MCF 10A (cell line): ENCODE measurements around the gene SMPD1. TPM values are rescaled to one million over a fixed set of nuclear protein-coding genes. Genes with fewer than 3 reads are reported as not detected.

Source experiments
- BruUV-seq: library from RNA; stranded (reverse); fragments of 400-500 nt; replicated peaks from 2 replicates; lab custom pipeline; 2021; lab: Mats Ljungman, UMichigan
- CTCF ChIA-PET: fragments of 300-600 bp; sonication (Branson Sonifier 250); formaldehyde crosslinking; extraction: SDS; loops from one replicate; lab custom pipeline; 2021; ENCODE audit warnings: antibody characterized with exemption, inconsistent platforms; lab: Yijun Ruan, JAX
- POLR2A ChIA-PET: fragments of 300-600, 350-650 bp; sonication (Branson Sonifier 250); formaldehyde crosslinking; extraction: SDS; loops from one replicate; lab custom pipeline; 2020; ENCODE audit warnings: antibody characterized with exemption, inconsistent platforms; lab: Yijun Ruan, JAX
- DNase-seq: peaks from one replicate; pipeline ENCODE4 v3.0.0-alpha.2; 2018; ENCODE audit not compliant: unreplicated experiment
- H3K27ac Mint-ChIP-seq: one replicate; pipeline ENCODE4 v1.8.0; 2022; ENCODE audit warnings: mild to moderate bottlenecking, low read depth, mixed read lengths; ENCODE audit not compliant: unreplicated experiment
- H3K27me3 Mint-ChIP-seq: one replicate; pipeline ENCODE4 v1.8.0; 2022; ENCODE audit warnings: mixed read lengths; ENCODE audit not compliant: insufficient read depth, unreplicated experiment
- H3K36me3 Mint-ChIP-seq: one replicate; pipeline ENCODE4 v1.8.0; 2022; ENCODE audit warnings: mild to moderate bottlenecking, moderate library complexity, mixed read lengths; ENCODE audit not compliant: insufficient read depth, unreplicated experiment
- H3K4me1 Mint-ChIP-seq: one replicate; pipeline ENCODE4 v1.8.0; 2022; ENCODE audit warnings: mixed read lengths; ENCODE audit not compliant: insufficient read depth, unreplicated experiment
- H3K4me3 Mint-ChIP-seq: one replicate; pipeline ENCODE4 v1.8.0; 2022; ENCODE audit warnings: mild to moderate bottlenecking, moderate library complexity, mixed read lengths; ENCODE audit not compliant: unreplicated experiment
- H3K9me3 Mint-ChIP-seq: one replicate; pipeline ENCODE4 v1.8.0; 2022; ENCODE audit warnings: mixed read lengths; ENCODE audit not compliant: unreplicated experiment
- CTCF ChIP-seq: fragments of 200-600 bp; IDR thresholded peaks from one replicate; pipeline ENCODE4 v1.8.0; 2022; ENCODE audit warnings: antibody characterized with exemption, mild to moderate bottlenecking; ENCODE audit not compliant: unreplicated experiment
- intact Hi-C: fragments of 100-400 bp; cut with micrococcal nuclease; formaldehyde crosslinking; loops from 2 replicates; pipeline ENCODE4 v1.14.1; 2022
- total RNA-seq: library from RNA; stranded (reverse); gene quantifications from 2 replicates; pipeline ENCODE4 v1.2.3, GENCODE V29; 2022

The SMPD1 gene
- total RNA-seq, 1 experiment from 2014 or later, result 15.0 TPM

DNA sequence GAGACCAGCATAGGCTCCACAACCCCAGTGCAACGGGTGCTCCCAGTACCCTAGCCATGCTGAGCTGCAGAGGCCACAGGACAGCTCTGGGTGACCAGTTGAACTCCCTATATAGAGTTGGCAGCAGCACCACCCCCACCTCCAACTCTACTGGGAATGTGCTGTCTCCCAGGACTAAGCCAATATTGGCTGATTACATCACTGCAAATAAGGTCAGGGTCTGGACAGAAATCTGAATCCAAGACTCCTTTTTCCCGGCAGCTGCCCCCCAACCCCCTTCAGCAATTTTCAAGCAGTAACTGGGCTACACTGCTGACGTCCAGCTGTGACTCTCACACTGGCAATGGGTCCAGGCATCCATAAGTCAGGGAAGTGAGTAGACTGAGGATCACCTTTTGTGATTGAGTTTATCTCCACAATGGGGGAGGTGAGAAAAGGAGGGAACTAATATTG is 50.7 kb downstream of the SMPD1 start, which contains the start of gene HPX:
Gene HPX, minus strand, starts transcription at position 82 of the 453 bp plus-strand sequence. Its CDS starts 24 bp downstream, at position 58.
- DNase-seq, result no peak
- intact Hi-C loops, result loop anchor here (5.0 kb wide), 1 partner anchor 266 kb away; no protein-coding TSS in a partner anchor
- Mint-ChIP-seq H3K9me3 (no peaks in the 10 kb centered on the region), H3K27ac (no peak within 1 kb of the TSS), H3K4me3 (no peak within 1 kb of the TSS), H3K4me1 (no peaks in the 10 kb centered on the region), H3K36me3 (no peaks in the 10 kb centered on the region), H3K27me3 (no peaks in the 10 kb centered on the region)
- no peak for TF ChIP-seq CTCF
- ChIA-PET POLR2A (no interaction called here), CTCF (interaction anchor here (0.7 to 14.6 kb wide), 14 partner anchors 9 to 316 kb away, joined by 3 to 469 read pairs (median 3); partner anchors contain the start of gene APBB1)
- BruUV-seq, result no TSS peak

- no peaks in the 10 kb centered on the region for H3K9me3 Mint-ChIP-seq
- no peaks in the 10 kb centered on the region for H3K27me3 Mint-ChIP-seq
- TF ChIP-seq CTCF, result no peak
- DNase-seq, result no peak
- ChIA-PET CTCF (interaction anchor here (0.6 to 14.6 kb wide), 13 partner anchors 10 to 264 kb away, joined by 3 to 469 read pairs (median 11); partner anchors contain the start of genes APBB1 and SMPD1), POLR2A (interaction anchor here (1.4 kb wide), 1 partner anchor 54 kb away, joined by 4 read pairs; no protein-coding TSS in a partner anchor)
- no peak overlapping the region for H3K27ac Mint-ChIP-seq
- intact Hi-C loops, result loop anchor here (5.0 kb wide), 1 partner anchor 265 kb away; no protein-coding TSS in a partner anchor
- H3K4me3 Mint-ChIP-seq, result no peak overlapping the region
- H3K36me3 Mint-ChIP-seq, result no peaks in the 10 kb centered on the region
- H3K4me1 Mint-ChIP-seq, result no peaks in the 10 kb centered on the region
- no TSS peak for BruUV-seq
These were observed 52.2 kb downstream of the SMPD1 start for GRCh38 chr11:6442441-6442840.

DNA sequence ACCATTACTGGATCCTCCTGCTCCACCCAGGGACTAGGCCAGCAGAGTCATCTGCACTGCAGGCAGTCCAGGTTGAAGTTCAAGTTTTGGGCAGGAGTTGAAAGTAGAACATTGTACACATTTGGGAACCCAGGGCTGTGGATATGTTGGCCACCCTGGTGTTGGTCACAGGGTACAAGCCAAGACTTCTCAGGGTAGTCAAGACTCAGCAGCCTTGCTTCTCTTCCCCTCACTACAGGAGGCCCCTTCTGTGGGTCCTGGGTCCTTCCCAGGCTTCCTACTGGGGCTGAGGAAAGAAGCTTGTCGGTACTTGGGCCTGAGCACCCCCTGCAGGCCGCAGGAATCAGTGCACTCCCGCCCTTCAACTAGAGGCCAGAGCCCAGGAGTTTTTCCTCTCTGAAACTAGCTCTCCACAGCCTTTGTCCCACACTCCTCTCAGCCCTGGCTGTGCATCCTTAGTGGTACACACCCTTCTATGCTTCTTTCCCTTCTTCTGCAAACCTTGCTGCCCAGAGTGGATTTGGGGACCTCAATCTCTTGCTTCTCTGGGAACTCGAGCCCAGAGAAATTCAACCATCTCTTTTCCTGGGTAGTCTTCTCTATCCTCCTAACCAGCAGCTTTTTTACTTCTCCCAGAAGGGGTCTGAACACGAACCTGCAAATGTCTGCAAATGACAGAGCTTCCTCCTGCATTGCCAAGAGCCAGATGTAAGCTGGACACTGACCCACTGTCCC is 53.2 kb downstream of the SMPD1 start:
- ChIA-PET POLR2A (interaction anchor here (0.7 to 1.6 kb wide), 4 partner anchors 14 to 90 kb away, joined by 3 to 18 read pairs (median 4); no protein-coding TSS in a partner anchor), CTCF (interaction anchor here (0.6 to 14.6 kb wide), 44 partner anchors 11 to 1845 kb away, joined by 3 to 469 read pairs (median 4); partner anchors contain the start of genes APBB1 and SMPD1)
- DNase-seq, result peak; percentile 57
- TF ChIP-seq CTCF, result peak; percentile 88
- no peaks in the 10 kb centered on the region for H3K27me3 Mint-ChIP-seq
- no peak overlapping the region for H3K4me3 Mint-ChIP-seq
- no peaks in the 10 kb centered on the region for H3K4me1 Mint-ChIP-seq
- no peak overlapping the region for H3K27ac Mint-ChIP-seq
- no peaks in the 10 kb centered on the region for H3K9me3 Mint-ChIP-seq
- intact Hi-C loops, result loop anchor here (1.0 to 5.0 kb wide), 3 partner anchors 62 to 264 kb away; no protein-coding TSS in a partner anchor
- H3K36me3 Mint-ChIP-seq, result no peaks in the 10 kb centered on the region
- BruUV-seq, result no TSS peak

Other genes starting within 250 kb of the SMPD1 start
- not detected in 2 replicates for gene OR52B2, start 220.1 kb upstream of the SMPD1 start, total RNA-seq
- not detected in 2 replicates for gene OR52W1, start 191.2 kb upstream of the SMPD1 start, total RNA-seq
- gene C11orf42, start 184.9 kb upstream of the SMPD1 start, total RNA-seq, result not detected in 2 replicates
- gene FHIP1B, start 155.8 kb upstream of the SMPD1 start, total RNA-seq, result 44.6 and 51.1 TPM in 2 replicates
- not detected in 2 replicates for gene CNGA4, start 151.4 kb upstream of the SMPD1 start, total RNA-seq
- gene CCKBR, start 130.6 kb upstream of the SMPD1 start, total RNA-seq, result not detected in 2 replicates
- gene CAVIN3, start 70.0 kb upstream of the SMPD1 start, total RNA-seq, result 69.9 and 89.5 TPM in 2 replicates
- 0.89 and 1.3 TPM in 2 replicates for gene APBB1, start 28.6 kb downstream of the SMPD1 start, total RNA-seq
- 0.71 and 0.75 TPM in 2 replicates for gene HPX, start 50.5 kb downstream of the SMPD1 start, total RNA-seq
- gene TRIM3, start 83.5 kb downstream of the SMPD1 start, total RNA-seq, result 7.3 and 7.4 TPM in 2 replicates
- gene ARFIP2, start 90.9 kb downstream of the SMPD1 start, total RNA-seq, result 76.3 and 96.0 TPM in 2 replicates
- 36.2 and 42.1 TPM in 2 replicates for gene TIMM10B, start 91.0 kb downstream of the SMPD1 start, total RNA-seq
- gene DNHD1, start 106.8 kb downstream of the SMPD1 start, total RNA-seq, result 18.3 and 26.5 TPM in 2 replicates
- gene RRP8, start 213.1 kb downstream of the SMPD1 start, total RNA-seq, result 23.4 and 27.6 TPM in 2 replicates
- gene ILK, start 213.3 kb downstream of the SMPD1 start, total RNA-seq, result 78.9 and 92.3 TPM in 2 replicates
- 157 and 167 TPM in 2 replicates for gene TAF10, start 221.7 kb downstream of the SMPD1 start, total RNA-seq
- 26.9 and 46.5 TPM in 2 replicates for gene TPP1, start 228.9 kb downstream of the SMPD1 start, total RNA-seq